AG20443 (cell line): ENCODE results near the gene C17orf100.

Experiments used
- DNase-seq: peaks from one replicate; pipeline ENCODE4 v3.0.0; 2012; ENCODE audit warnings: low spot score, mixed read lengths

The C17orf100 gene

GRCh38 chr17:6651354-6651918, at the start of gene C17orf100, which contains the start of gene MED31:
Gene C17orf100, plus strand, starts transcription at chr17:6651762. Its CDS starts 152 bp downstream, at chr17:6651914.
Gene MED31, minus strand, starts transcription at chr17:6651605. Its CDS starts 77 bp downstream, at chr17:6651528.
- DNase-seq, result peak; percentile 99

- DNase-seq, result no peak
These were observed 49.4 kb upstream of the C17orf100 start for GRCh38 chr17:6602141-6602540.

- no peak for DNase-seq
These were observed 47.7 kb upstream of the C17orf100 start for GRCh38 chr17:6603744-6604325.

- no peak for DNase-seq
These were observed 46.4 kb upstream of the C17orf100 start for GRCh38 chr17:6605142-6605541.

- peak; percentile 13 for DNase-seq
These were observed 43.2 kb upstream of the C17orf100 start for GRCh38 chr17:6608321-6608720.

GRCh38 chr17:6610011-6610410, 41.6 kb upstream of the C17orf100 start:
- no peak for DNase-seq

GRCh38 chr17:6611231-6611630, 40.3 kb upstream of the C17orf100 start:
- DNase-seq, result no peak

GRCh38 chr17:6623941-6624340, 27.6 kb upstream of the C17orf100 start:
- DNase-seq, result no peak

GRCh38 chr17:6626616-6627015, 24.9 kb upstream of the C17orf100 start:
- no peak for DNase-seq

- DNase-seq, result peak; percentile 18
These were observed 24.5 kb upstream of the C17orf100 start for GRCh38 chr17:6627019-6627418.

- DNase-seq, result no peak
These were observed 21.2 kb upstream of the C17orf100 start for GRCh38 chr17:6630390-6630789.

- DNase-seq, result no peak
These were observed 19.0 kb upstream of the C17orf100 start for GRCh38 chr17:6632530-6632929.

GRCh38 chr17:6633263-6633662, 18.3 kb upstream of the C17orf100 start:
- no peak for DNase-seq

- no peak for DNase-seq
These were observed 15.5 kb upstream of the C17orf100 start for GRCh38 chr17:6636105-6636504.

GRCh38 chr17:6636616-6637457, 14.7 kb upstream of the C17orf100 start:
- DNase-seq, result no peak

- DNase-seq, result no peak
These were observed 14.1 kb upstream of the C17orf100 start for GRCh38 chr17:6637458-6637840.

- DNase-seq, result no peak
These were observed 13.3 kb upstream of the C17orf100 start for GRCh38 chr17:6638046-6638908.

- no peak for DNase-seq
These were observed 12.5 kb upstream of the C17orf100 start for GRCh38 chr17:6639014-6639585.

GRCh38 chr17:6639586-6640535, 11.7 kb upstream of the C17orf100 start:
- DNase-seq, result peak; percentile 70

GRCh38 chr17:6640536-6641246, 10.9 kb upstream of the C17orf100 start, which contains the start of the genes KIAA0753 and TXNDC17:
Gene KIAA0753, minus strand, starts transcription at chr17:6640711. Its CDS starts 5,608 bp downstream, at chr17:6635103.
Gene TXNDC17, plus strand, starts transcription at chr17:6641060. Its CDS starts 23 bp downstream, at chr17:6641083.
- peak; percentile 95 for DNase-seq
